SK-N-SH (cell line): Measurements from ENCODE around the gene PRKAB1.

ENCODE experiments used
- EZH2phosphoT487 ChIP-seq: fragments of 200-600 bp; sonication (generic); IDR thresholded peaks from 2 replicates; pipeline ENCODE4 v1.6.1; 2017; ENCODE audit warnings: low read depth, mixed run types, mild to moderate bottlenecking, antibody characterized with exemption, moderate library complexity, borderline replicate concordance
- JUND ChIP-seq: IDR thresholded peaks from 2 replicates; pipeline ENCODE4 v1.4.0; 2012
- MAX ChIP-seq: IDR thresholded peaks from 2 replicates; pipeline ENCODE4 v1.4.0; 2012; ENCODE audit warnings: low read depth
- MXI1 ChIP-seq: IDR thresholded peaks from 2 replicates; pipeline ENCODE4 v1.6.1; 2012; ENCODE audit warnings: mild to moderate bottlenecking, low read depth, low read length, improper control_type of control experiment
- NRF1 ChIP-seq: IDR thresholded peaks from 2 replicates; pipeline ENCODE4 v1.6.1; 2012; ENCODE audit warnings: low read depth, mild to moderate bottlenecking, low read length
- POLR2AphosphoS5 ChIP-seq: IDR thresholded peaks from 2 replicates; pipeline ENCODE4 v1.6.1; 2012; ENCODE audit warnings: low read depth, low read length
- RAD21 ChIP-seq: IDR thresholded peaks from 2 replicates; pipeline ENCODE4 v1.6.1; 2012; ENCODE audit warnings: mild to moderate bottlenecking, low read length
- TAF1 ChIP-seq: IDR thresholded peaks from 2 replicates; pipeline ENCODE4 v1.6.1; 2012; ENCODE audit warnings: low read depth, mild to moderate bottlenecking, low read length, moderate library complexity, borderline replicate concordance
- YY1 ChIP-seq: IDR thresholded peaks from 2 replicates; pipeline ENCODE4 v1.4.0; 2012; ENCODE audit warnings: low read depth, mild to moderate bottlenecking
- TF ChIP-seq, protein P1 (sequence below): fragments of 200-600 bp; sonication (generic); IDR thresholded peaks from 2 replicates; pipeline ENCODE4 v1.6.1; 2017; ENCODE audit warnings: antibody characterized with exemption, mild to moderate bottlenecking, moderate library complexity
- TF ChIP-seq, protein P2 (sequence below): IDR thresholded peaks from 2 replicates; pipeline ENCODE4 v1.4.0; 2012; ENCODE audit warnings: low read depth, borderline replicate concordance

DNA sequence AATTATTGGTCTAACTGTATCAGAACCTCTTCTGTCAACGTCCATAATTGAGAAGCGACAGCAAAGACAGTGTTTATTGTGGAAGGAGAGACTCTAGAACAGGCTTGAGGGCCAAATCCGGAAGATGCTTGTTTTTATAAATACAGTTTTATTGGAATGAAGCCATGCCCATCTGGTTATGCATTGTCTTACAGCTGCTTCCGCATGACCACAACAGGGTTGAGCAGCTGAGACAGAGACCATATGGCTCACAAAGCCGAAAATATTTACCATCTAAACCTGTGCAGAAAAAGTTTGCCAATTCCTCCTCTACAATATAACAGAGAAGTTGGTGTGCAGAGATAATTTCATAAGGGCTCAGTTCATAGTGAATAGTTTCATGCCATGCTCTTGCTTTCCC, 24.5 kb downstream of the PRKAB1 start:
- no peak for TF ChIP-seq MAX
- TF ChIP-seq, protein P1, sequence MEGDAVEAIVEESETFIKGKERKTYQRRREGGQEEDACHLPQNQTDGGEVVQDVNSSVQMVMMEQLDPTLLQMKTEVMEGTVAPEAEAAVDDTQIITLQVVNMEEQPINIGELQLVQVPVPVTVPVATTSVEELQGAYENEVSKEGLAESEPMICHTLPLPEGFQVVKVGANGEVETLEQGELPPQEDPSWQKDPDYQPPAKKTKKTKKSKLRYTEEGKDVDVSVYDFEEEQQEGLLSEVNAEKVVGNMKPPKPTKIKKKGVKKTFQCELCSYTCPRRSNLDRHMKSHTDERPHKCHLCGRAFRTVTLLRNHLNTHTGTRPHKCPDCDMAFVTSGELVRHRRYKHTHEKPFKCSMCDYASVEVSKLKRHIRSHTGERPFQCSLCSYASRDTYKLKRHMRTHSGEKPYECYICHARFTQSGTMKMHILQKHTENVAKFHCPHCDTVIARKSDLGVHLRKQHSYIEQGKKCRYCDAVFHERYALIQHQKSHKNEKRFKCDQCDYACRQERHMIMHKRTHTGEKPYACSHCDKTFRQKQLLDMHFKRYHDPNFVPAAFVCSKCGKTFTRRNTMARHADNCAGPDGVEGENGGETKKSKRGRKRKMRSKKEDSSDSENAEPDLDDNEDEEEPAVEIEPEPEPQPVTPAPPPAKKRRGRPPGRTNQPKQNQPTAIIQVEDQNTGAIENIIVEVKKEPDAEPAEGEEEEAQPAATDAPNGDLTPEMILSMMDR, result no peak
- TF ChIP-seq, protein P2, sequence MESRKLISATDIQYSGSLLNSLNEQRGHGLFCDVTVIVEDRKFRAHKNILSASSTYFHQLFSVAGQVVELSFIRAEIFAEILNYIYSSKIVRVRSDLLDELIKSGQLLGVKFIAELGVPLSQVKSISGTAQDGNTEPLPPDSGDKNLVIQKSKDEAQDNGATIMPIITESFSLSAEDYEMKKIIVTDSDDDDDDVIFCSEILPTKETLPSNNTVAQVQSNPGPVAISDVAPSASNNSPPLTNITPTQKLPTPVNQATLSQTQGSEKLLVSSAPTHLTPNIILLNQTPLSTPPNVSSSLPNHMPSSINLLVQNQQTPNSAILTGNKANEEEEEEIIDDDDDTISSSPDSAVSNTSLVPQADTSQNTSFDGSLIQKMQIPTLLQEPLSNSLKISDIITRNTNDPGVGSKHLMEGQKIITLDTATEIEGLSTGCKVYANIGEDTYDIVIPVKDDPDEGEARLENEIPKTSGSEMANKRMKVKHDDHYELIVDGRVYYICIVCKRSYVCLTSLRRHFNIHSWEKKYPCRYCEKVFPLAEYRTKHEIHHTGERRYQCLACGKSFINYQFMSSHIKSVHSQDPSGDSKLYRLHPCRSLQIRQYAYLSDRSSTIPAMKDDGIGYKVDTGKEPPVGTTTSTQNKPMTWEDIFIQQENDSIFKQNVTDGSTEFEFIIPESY, result no peak
- peak; percentile 45 for TF ChIP-seq JUND
- no peak for TF ChIP-seq RAD21
- no peak for TF ChIP-seq EZH2phosphoT487
- TF ChIP-seq NRF1, result no peak
- TF ChIP-seq TAF1, result no peak
- peak; percentile 67; the same call in 1 of the 2 replicates for TF ChIP-seq POLR2AphosphoS5
- no peak for TF ChIP-seq MXI1
- no peak for TF ChIP-seq YY1
